AG09309 (cell line): Measurements from ENCODE around the gene USP43.

Experiments used
- DNase-seq: peaks from one replicate; pipeline ENCODE4 v3.0.0-alpha.2; 2010; ENCODE audit warnings: low read depth
- H3K4me3 ChIP-seq: 2 replicates; pipeline ENCODE4 v1.5.1; 2011; ENCODE audit warnings: mild to moderate bottlenecking, low read depth, low read length, moderate library complexity; ENCODE audit not compliant: control insufficient read depth
- CTCF ChIP-seq: IDR thresholded peaks from 2 replicates; pipeline ENCODE4 v1.5.1; 2011; ENCODE audit warnings: mild to moderate bottlenecking, low read depth, low read length, inconsistent platforms; ENCODE audit not compliant: insufficient read depth, control insufficient read depth; ENCODE audit errors: missing control alignments

USP43 gene

DNA sequence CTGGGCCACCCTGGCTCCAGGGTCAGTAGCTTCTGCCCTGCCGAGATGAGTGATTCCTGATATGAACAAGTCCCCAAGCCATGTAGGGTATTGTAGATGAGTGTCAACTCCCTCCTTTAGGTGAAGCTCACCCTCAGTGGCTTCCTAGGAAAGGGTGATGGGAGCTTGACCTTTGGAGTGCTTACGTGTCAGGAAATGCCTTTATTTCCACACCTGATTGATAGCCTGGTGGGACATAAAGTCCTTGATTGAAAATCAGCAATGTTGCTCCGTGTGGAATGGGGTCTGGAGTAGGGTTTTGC, 58.4 kb downstream of the USP43 start:
- no peak for DNase-seq
- no peak overlapping the region for H3K4me3 ChIP-seq
- no peak for TF ChIP-seq CTCF

- no peak for DNase-seq
- H3K4me3 ChIP-seq = no peak overlapping the region
- no peak for TF ChIP-seq CTCF
These were observed 60.4 kb downstream of the USP43 start for GRCh38 chr17:9705745-9706144.

DNA sequence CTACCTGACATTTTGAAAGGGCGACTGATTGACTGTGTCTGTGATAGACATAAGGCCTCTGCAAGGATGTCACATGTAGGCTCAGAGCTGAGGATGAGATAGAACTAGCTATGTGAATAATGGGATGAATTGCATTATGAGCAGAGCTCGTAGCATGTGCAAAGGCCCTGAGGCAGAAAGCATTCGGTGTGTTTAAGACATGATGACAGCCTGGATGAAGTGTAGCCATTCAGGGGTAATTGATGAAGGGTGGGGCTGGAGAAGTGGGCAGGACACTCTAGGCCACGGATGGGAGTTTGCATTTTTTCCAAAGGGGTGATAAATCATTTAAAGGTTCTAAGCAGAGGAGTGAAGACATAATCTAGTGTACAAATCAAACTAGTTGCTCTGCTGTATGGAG, 62.6 kb downstream of the USP43 start:
- DNase-seq = no peak
- no peak for TF ChIP-seq CTCF
- no peak overlapping the region for H3K4me3 ChIP-seq

DNA sequence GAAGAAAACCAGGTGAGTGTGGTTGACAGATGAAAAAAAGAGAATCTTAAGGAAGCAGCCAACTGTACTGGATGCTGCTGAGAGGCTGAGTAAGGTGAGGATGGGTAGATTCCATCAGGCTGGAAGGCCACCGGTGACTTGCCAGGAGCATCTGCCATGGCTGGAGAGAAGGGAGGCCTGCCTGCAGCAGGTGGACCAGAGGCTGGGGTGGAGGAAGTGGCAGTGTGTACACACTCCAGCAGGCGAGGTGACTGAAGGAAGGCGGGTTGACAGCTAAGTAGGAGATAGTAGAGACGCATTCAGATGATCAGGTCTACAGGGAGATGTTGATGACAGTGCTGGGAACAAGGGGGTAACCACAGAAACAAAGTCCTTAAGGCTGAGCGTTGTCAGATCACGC, 69.5 kb downstream of the USP43 start:
- no peak for DNase-seq
- H3K4me3 ChIP-seq = no peak overlapping the region
- no peak for TF ChIP-seq CTCF

- TF ChIP-seq CTCF = no peak
- DNase-seq = no peak
These were observed 70.2 kb downstream of the USP43 start for GRCh38 chr17:9715503-9716016.

DNA sequence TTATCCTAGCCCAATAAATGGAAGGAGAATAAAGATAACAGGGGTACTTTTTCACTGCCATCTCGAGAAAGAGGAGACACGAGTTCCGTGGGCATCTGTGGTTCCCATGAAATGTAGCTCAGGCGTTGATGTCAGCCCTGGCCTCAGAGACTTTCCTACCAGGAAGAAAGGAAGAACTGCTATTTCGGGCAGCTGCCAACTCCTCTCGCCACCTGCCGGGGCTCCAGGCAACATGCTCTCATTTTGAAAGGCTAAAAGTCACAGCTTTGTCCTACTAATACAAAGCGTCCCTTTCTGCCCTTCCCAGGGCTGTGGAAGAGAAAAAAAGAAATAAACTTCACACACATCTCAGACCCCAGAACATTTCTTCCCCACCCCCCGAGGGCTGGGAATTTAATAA, 80.3 kb downstream of the USP43 start:
- no peak overlapping the region for H3K4me3 ChIP-seq
- no peak for DNase-seq
- TF ChIP-seq CTCF = no peak

More at GRCh38 chr17:9715503-9716016, 70.2 kb downstream of the USP43 start:
- no peak overlapping the region for H3K4me3 ChIP-seq

DNA sequence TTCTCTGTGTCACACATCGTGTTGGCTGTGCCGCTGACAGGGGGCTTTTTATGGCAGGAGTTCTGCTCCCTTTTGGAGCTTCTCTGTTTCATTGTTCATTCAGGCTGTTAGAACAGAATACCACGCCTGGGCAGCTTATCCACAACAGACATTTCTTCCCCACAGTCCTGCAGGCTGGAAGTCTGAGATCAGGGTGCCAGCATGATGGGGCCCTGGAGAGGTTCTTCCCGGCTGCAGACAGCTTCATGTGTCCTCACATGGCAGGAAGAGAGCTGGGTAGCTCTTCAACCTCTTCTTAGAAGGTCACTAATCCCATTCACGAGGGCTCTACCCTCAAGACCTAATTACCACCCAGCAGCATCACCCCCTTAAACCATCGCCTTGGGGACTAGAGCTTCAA, 81.0 kb downstream of the USP43 start:
- no peak overlapping the region for H3K4me3 ChIP-seq
- no peak for DNase-seq
- TF ChIP-seq CTCF = no peak
